HEK293 (cell line): ENCODE results near the gene ZBTB39.

ENCODE experiments used
- CTCF ChIA-PET: fragments of 350-600 bp; formaldehyde crosslinking; extraction: SDS; loops from one replicate; lab custom pipeline; 2021; ENCODE audit warnings: antibody characterized with exemption; lab: Yijun Ruan, JAX
- POLR2A ChIA-PET: fragments of 300-600 bp; formaldehyde crosslinking; extraction: SDS; loops from one replicate; lab custom pipeline; 2020; ENCODE audit warnings: antibody characterized with exemption, inconsistent platforms; lab: Yijun Ruan, JAX
- H3K27ac ChIP-seq: fragments of 200-500 bp; sonication (Bioruptor generic); 2 replicates; pipeline ENCODE4 v1.5.1; 2014; ENCODE audit warnings: low read depth, low read length, control low read depth, inconsistent platforms; ENCODE audit errors: extremely low read depth
- H3K36me3 ChIP-seq, 2 experiments: fragments of 200-500 bp in 1 of 2; sonication (Bioruptor generic) in 1 of 2; 1 replicate in 1 of 2; 2 replicates in 1 of 2; pipeline ENCODE4 v1.5.1; 2014 to 2017; ENCODE audit warnings: inconsistent platforms in 2 of 2, low read length in 2 of 2; ENCODE audit not compliant: control insufficient read depth in 2 of 2, insufficient read depth in 1 of 2
- H3K4me1 ChIP-seq: fragments of 200-500 bp; sonication (Bioruptor generic); 2 replicates; pipeline ENCODE4 v1.5.1; 2014; ENCODE audit warnings: mild to moderate bottlenecking, low read length, inconsistent platforms; ENCODE audit not compliant: control insufficient read depth, insufficient read depth
- H3K4me3 ChIP-seq: 2 replicates; pipeline ENCODE4 v1.5.1; 2011; ENCODE audit warnings: low read depth, mild to moderate bottlenecking, control low read depth, low read length, moderate library complexity
- H3K9me3 ChIP-seq: fragments of 200-500 bp; sonication (Bioruptor generic); 2 replicates; pipeline ENCODE4 v1.5.1; 2014; ENCODE audit warnings: low read depth, low read length, inconsistent platforms; ENCODE audit not compliant: control insufficient read depth, insufficient read depth
- GLI2 ChIP-seq: fragments of 450-650 bp; formaldehyde crosslinking; IDR thresholded peaks from 2 replicates; pipeline ENCODE4; 2017; ENCODE audit warnings: missing biosample characterization, missing genetic modification characterization, low read depth, borderline replicate concordance
- GLI4 ChIP-seq: fragments of 450-650 bp; formaldehyde crosslinking; IDR thresholded peaks from 2 replicates; pipeline ENCODE4 v1.5.1; 2016; ENCODE audit warnings: missing biosample characterization, missing genetic modification characterization
- SCRT1 ChIP-seq: fragments of 450-650 bp; formaldehyde crosslinking; IDR thresholded peaks from 2 replicates; pipeline ENCODE4 v1.5.1; 2016; ENCODE audit warnings: missing biosample characterization, missing genetic modification characterization, borderline replicate concordance
- ZNF112 ChIP-seq: fragments of 450-650 bp; formaldehyde crosslinking; IDR thresholded peaks from 2 replicates; pipeline ENCODE4 v1.5.0; 2017; ENCODE audit warnings: missing biosample characterization, missing genetic modification characterization
- ZNF2 ChIP-seq: fragments of 450-650 bp; formaldehyde crosslinking; IDR thresholded peaks from 2 replicates; pipeline ENCODE4 v1.5.1; 2016; ENCODE audit warnings: missing biosample characterization, missing genetic modification characterization
- ZNF266 ChIP-seq: fragments of 450-650 bp; formaldehyde crosslinking; IDR thresholded peaks from 2 replicates; pipeline ENCODE4 v1.5.1; 2016; ENCODE audit warnings: missing biosample characterization, missing genetic modification characterization, low read depth
- ZNF366 ChIP-seq: fragments of 450-650 bp; formaldehyde crosslinking; conservative IDR thresholded peaks from 2 replicates; pipeline ENCODE4 v1.5.1; 2016; ENCODE audit warnings: missing biosample characterization, missing genetic modification characterization
- ZNF37A ChIP-seq: fragments of 450-650 bp; IDR thresholded peaks from 2 replicates; pipeline ENCODE4 v1.5.1; 2018; ENCODE audit warnings: missing biosample characterization, missing genetic modification characterization
- ZNF677 ChIP-seq: fragments of 450-650 bp; IDR thresholded peaks from 2 replicates; pipeline ENCODE4 v1.5.0; 2018; ENCODE audit warnings: missing biosample characterization, mild to moderate bottlenecking, missing genetic modification characterization, moderate library complexity
- TF ChIP-seq, protein P1 (sequence below): fragments of 450-650 bp; formaldehyde crosslinking; IDR thresholded peaks from 2 replicates; pipeline ENCODE4; 2016; ENCODE audit warnings: missing biosample characterization, missing genetic modification characterization
- TF ChIP-seq, protein P2 (sequence below): fragments of 450-650 bp; formaldehyde crosslinking; IDR thresholded peaks from 2 replicates; pipeline ENCODE4 v1.5.1; 2016; ENCODE audit warnings: missing biosample characterization, missing genetic modification characterization
- TF ChIP-seq, protein P3 (sequence below): fragments of 450-650 bp; formaldehyde crosslinking; optimal IDR thresholded peaks from 2 replicates; pipeline ENCODE3; 2016; ENCODE audit warnings: missing biosample characterization, mild to moderate bottlenecking, missing genetic modification characterization
- TF ChIP-seq, protein P4 (sequence below): fragments of 450-650 bp; formaldehyde crosslinking; IDR thresholded peaks from 2 replicates; pipeline ENCODE4 v1.5.0; 2017; ENCODE audit warnings: missing biosample characterization, missing genetic modification characterization, borderline replicate concordance

The ZBTB39 gene

GRCh38 chr12:57010627-57011247, 4.4 kb upstream of the ZBTB39 start (continued):
- TF ChIP-seq, protein P1, sequence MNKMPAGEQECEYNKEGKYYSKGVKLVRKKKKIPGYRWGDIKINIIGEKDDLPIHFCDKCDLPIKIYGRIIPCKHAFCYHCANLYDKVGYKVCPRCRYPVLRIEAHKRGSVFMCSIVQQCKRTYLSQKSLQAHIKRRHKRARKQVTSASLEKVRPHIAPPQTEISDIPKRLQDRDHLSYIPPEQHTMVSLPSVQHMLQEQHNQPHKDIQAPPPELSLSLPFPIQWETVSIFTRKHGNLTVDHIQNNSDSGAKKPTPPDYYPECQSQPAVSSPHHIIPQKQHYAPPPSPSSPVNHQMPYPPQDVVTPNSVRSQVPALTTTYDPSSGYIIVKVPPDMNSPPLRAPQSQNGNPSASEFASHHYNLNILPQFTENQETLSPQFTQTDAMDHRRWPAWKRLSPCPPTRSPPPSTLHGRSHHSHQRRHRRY, result no peak
- no peak for TF ChIP-seq ZNF112 (tag by site-specific recombination)
- no peak for TF ChIP-seq SCRT1
- no peak for TF ChIP-seq GLI2 (tag by site-specific recombination)
- TF ChIP-seq ZNF37A (tag by site-specific recombination), result no peak

GRCh38 chr12:57009949-57010626, 3.7 kb upstream of the ZBTB39 start:
- Histone ChIP-seq H3K27ac (no peak overlapping the region), H3K36me3 (no peaks in the 10 kb centered on the region), H3K4me1 (peaks cover 4% of the 10 kb centered on the region; the same call in 1 of the 2 replicates), H3K4me3 (no peak overlapping the region), H3K9me3 (no peaks in the 10 kb centered on the region)
- TF ChIP-seq ZNF2 (tag by site-specific recombination) (no peak), GLI4 (tag by site-specific recombination) (no peak), ZNF266 (tag by site-specific recombination) (no peak), ZNF112 (tag by site-specific recombination) (no peak), ZNF366 (tag by site-specific recombination) (no peak), ZNF677 (no peak)
- TF ChIP-seq, protein P2, sequence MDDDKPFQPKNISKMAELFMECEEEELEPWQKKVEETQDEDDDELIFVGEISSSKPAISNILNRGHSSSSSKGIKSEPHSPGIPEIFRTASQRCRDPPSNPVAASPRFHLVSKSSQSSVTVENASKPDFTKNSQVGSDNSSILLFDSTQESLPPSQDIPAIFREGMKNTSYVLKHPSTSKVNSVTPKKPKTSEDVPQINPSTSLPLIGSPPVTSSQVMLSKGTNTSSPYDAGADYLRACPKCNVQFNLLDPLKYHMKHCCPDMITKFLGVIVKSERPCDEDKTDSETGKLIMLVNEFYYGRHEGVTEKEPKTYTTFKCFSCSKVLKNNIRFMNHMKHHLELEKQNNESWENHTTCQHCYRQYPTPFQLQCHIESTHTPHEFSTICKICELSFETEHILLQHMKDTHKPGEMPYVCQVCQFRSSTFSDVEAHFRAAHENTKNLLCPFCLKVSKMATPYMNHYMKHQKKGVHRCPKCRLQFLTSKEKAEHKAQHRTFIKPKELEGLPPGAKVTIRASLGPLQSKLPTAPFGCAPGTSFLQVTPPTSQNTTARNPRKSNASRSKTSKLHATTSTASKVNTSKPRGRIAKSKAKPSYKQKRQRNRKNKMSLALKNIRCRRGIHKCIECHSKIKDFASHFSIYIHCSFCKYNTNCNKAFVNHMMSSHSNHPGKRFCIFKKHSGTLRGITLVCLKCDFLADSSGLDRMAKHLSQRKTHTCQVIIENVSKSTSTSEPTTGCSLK (tag by site-specific recombination), result no peak
- TF ChIP-seq, protein P3, sequence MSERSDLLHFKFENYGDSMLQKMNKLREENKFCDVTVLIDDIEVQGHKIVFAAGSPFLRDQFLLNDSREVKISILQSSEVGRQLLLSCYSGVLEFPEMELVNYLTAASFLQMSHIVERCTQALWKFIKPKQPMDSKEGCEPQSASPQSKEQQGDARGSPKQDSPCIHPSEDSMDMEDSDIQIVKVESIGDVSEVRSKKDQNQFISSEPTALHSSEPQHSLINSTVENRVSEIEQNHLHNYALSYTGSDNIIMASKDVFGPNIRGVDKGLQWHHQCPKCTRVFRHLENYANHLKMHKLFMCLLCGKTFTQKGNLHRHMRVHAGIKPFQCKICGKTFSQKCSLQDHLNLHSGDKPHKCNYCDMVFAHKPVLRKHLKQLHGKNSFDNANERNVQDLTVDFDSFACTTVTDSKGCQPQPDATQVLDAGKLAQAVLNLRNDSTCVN, result no peak
- TF ChIP-seq, protein P1, result no peak
- TF ChIP-seq, protein P4, sequence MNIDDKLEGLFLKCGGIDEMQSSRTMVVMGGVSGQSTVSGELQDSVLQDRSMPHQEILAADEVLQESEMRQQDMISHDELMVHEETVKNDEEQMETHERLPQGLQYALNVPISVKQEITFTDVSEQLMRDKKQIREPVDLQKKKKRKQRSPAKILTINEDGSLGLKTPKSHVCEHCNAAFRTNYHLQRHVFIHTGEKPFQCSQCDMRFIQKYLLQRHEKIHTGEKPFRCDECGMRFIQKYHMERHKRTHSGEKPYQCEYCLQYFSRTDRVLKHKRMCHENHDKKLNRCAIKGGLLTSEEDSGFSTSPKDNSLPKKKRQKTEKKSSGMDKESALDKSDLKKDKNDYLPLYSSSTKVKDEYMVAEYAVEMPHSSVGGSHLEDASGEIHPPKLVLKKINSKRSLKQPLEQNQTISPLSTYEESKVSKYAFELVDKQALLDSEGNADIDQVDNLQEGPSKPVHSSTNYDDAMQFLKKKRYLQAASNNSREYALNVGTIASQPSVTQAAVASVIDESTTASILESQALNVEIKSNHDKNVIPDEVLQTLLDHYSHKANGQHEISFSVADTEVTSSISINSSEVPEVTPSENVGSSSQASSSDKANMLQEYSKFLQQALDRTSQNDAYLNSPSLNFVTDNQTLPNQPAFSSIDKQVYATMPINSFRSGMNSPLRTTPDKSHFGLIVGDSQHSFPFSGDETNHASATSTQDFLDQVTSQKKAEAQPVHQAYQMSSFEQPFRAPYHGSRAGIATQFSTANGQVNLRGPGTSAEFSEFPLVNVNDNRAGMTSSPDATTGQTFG, result no peak
- ChIA-PET POLR2A (no interaction called here), CTCF (interaction anchor here (1.2 to 1.7 kb wide), 6 partner anchors 8 to 102 kb away, joined by 3 to 10 read pairs (median 6); no protein-coding TSS in a partner anchor)
